ENCODE measurements around the gene SLC35B2.

SLC35B2 gene

GRCh38 chr6:44276667-44277640 lies 19.6 kb upstream of the SLC35B2 start:
- TF ChIP-seq CTCF (IDR thresholded peaks at IDR 0.05; ENCODE audit: low read depth, low read length, missing control alignments), result no peak
- no peak for DNase-seq (ENCODE audit: extremely low read depth, low read depth)
- no peak overlapping the region for H3K4me3 ChIP-seq (replicated peaks; ENCODE audit: low read depth, low read length)

GRCh38 chr6:44275749-44276648 lies 18.7 kb upstream of the SLC35B2 start:
- TF ChIP-seq CTCF (IDR thresholded peaks at IDR 0.05; ENCODE audit: low read depth, low read length, missing control alignments), result no peak
- DNase-seq (ENCODE audit: extremely low read depth, low read depth), result no peak
- H3K4me3 ChIP-seq (replicated peaks; ENCODE audit: low read depth, low read length), result no peak overlapping the region

DNA sequence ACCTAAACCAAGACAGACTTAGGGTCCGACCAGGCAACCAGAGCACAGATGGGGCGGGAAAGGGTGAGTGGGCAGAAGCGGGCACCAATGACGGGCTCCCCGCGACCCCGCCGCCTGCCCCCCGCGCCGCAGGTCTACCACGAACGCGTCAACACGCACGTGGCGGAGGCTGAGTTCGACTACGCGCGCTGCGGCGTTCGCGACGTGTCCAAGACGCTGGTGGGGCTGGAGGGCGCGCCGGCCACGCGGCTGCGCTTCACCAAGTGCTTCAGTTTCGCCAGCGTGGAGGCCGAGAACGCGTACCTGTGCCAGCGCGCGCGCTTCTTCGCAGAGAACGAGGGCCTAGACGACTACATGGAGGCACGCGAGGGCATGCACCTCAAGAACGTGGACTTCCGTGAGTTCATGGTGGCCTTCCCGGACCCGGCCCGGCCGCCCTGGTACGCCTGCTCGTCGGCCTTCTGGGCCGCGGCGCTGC lies 18.0 kb upstream of the SLC35B2 start:
- no peak for DNase-seq (ENCODE audit: extremely low read depth, low read depth)
- TF ChIP-seq CTCF (IDR thresholded peaks at IDR 0.05; ENCODE audit: low read depth, low read length, missing control alignments), result no peak
- H3K4me3 ChIP-seq (replicated peaks; ENCODE audit: low read depth, low read length), result no peak overlapping the region

DNA sequence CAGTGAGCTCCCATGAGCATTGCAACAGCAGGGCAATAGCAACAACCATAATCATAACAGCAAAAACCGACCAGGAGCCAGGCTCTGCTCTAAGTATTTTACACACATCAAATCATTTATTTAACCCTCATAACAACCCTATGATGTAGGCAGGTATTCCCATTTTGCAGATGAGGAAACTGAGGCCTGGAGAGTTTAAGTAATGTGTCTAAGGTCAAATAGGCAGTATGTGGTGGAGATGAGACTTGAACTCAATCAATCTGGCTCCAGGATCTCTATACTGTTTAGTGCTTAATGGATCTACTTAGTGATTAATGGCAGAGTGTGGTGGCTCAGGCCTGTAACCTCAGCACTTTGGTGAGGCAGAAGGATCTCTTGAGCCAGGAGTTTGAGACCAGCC lies 16.3 kb upstream of the SLC35B2 start:
- H3K4me3 ChIP-seq (replicated peaks; ENCODE audit: low read depth, low read length), result no peak overlapping the region
- no peak for TF ChIP-seq CTCF (IDR thresholded peaks at IDR 0.05; ENCODE audit: low read depth, low read length, missing control alignments)
- no peak for DNase-seq (ENCODE audit: extremely low read depth, low read depth)

DNA sequence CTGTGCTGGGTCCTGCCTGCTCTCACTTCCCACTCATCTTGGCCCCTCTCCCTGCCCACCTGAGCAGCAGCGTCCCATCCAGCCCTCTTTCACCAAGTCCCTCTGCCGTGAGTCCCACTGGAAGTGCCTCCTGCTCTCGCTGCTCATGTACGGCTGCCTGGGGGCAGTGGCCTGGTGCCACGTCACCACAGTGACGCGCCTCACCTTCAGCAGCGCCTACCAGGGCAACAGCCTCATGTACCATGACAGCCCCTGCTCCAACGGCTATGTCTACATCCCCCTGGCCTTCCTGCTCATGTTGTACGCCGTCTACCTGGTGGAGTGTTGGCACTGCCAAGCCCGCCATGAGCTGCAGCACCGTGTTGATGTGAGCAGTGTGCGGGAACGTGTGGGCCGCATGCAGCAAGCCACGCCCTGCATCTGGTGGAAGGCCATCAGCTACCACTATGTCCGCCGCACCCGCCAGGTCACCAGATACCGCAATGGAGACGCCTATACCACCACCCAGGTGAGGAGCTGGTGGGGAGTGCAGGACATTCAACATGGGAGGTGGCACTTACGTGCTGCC lies 15.8 kb upstream of the SLC35B2 start:
- no peak for TF ChIP-seq CTCF (IDR thresholded peaks at IDR 0.05; ENCODE audit: low read depth, low read length, missing control alignments)
- no peak overlapping the region for H3K4me3 ChIP-seq (replicated peaks; ENCODE audit: low read depth, low read length)
- no peak for DNase-seq (ENCODE audit: extremely low read depth, low read depth)

GRCh38 chr6:44272529-44272928 lies 15.2 kb upstream of the SLC35B2 start:
- TF ChIP-seq CTCF (IDR thresholded peaks at IDR 0.05; ENCODE audit: low read depth, low read length, missing control alignments), result no peak
- DNase-seq (ENCODE audit: extremely low read depth, low read depth), result no peak
- no peak overlapping the region for H3K4me3 ChIP-seq (replicated peaks; ENCODE audit: low read depth, low read length)
